ENCODE results near the gene AURKA. TPM values are rescaled to one million over a fixed set of nuclear protein-coding genes. Genes with fewer than 3 reads are reported as not detected.

Gene AURKA
- total and polyA plus RNA-seq, 4 donors, result 0.88 to 41.6 (median 2.7) TPM

DNA sequence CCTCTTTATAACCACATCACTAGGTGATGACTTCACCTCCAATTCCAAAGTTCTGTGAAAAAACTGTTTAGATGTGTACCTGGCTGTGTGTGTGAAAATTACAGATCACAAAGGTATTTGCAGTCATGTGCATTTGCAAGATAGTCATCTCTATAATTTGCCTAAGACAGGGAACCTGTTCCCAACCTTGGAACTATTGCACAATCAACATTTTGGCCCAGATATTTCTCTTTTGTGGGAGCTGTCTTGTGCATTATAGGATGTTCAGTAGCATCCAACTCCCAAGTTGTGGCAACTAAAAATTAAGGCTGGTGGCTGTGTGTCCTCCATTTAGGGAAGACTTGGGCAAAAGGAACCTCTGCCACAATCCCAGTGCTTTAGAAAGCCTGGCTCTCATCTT is 67.2 kb downstream of the AURKA start:
- no peaks in the 10 kb centered on the region for H3K9me3 ChIP-seq (ENCODE audit: control insufficient read depth in 4 of 4, low read length in 3 of 4)
- H3K27ac ChIP-seq (ENCODE audit: low read depth in 1 of 2, low read length in 2 of 2), result no peak overlapping the region
- no peaks in the 10 kb centered on the region for H3K4me1 ChIP-seq (ENCODE audit: control insufficient read depth in 4 of 4, insufficient read depth in 4 of 4, low read length in 3 of 4)
- no peak overlapping the region for H3K9ac ChIP-seq (ENCODE audit: low read depth in 1 of 2, low read length in 2 of 2)
- no peaks in the 10 kb centered on the region for H3K36me3 ChIP-seq (ENCODE audit: control insufficient read depth in 4 of 4, insufficient read depth in 3 of 4, low read depth in 1 of 4, low read length in 3 of 4)
- H3K27me3 ChIP-seq (ENCODE audit: control insufficient read depth in 4 of 4, insufficient read depth in 4 of 4, low read length in 3 of 4), result peaks cover 0 to 3% (median 0%) of the 10 kb centered on the region in 4 donors
- no peak for TF ChIP-seq FOXA2 (IDR thresholded peaks at IDR 0.05)
- TF ChIP-seq JUND (IDR thresholded peaks at IDR 0.05), result no peak
- TF ChIP-seq, protein P1, sequence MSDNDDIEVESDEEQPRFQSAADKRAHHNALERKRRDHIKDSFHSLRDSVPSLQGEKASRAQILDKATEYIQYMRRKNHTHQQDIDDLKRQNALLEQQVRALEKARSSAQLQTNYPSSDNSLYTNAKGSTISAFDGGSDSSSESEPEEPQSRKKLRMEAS (IDR thresholded peaks at IDR 0.05), result no peak
- TF ChIP-seq, protein P2, sequence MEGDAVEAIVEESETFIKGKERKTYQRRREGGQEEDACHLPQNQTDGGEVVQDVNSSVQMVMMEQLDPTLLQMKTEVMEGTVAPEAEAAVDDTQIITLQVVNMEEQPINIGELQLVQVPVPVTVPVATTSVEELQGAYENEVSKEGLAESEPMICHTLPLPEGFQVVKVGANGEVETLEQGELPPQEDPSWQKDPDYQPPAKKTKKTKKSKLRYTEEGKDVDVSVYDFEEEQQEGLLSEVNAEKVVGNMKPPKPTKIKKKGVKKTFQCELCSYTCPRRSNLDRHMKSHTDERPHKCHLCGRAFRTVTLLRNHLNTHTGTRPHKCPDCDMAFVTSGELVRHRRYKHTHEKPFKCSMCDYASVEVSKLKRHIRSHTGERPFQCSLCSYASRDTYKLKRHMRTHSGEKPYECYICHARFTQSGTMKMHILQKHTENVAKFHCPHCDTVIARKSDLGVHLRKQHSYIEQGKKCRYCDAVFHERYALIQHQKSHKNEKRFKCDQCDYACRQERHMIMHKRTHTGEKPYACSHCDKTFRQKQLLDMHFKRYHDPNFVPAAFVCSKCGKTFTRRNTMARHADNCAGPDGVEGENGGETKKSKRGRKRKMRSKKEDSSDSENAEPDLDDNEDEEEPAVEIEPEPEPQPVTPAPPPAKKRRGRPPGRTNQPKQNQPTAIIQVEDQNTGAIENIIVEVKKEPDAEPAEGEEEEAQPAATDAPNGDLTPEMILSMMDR (IDR thresholded peaks at IDR 0.05; ENCODE audit: low read depth, low read length, missing input control), result no peak
- no peak for TF ChIP-seq RAD21 (IDR thresholded peaks at IDR 0.05)
- TF ChIP-seq NR2F2 (IDR thresholded peaks at IDR 0.05), result no peak
- TF ChIP-seq, protein P3, sequence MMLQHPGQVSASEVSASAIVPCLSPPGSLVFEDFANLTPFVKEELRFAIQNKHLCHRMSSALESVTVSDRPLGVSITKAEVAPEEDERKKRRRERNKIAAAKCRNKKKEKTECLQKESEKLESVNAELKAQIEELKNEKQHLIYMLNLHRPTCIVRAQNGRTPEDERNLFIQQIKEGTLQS (IDR thresholded peaks at IDR 0.05), result no peak
- no peak for TF ChIP-seq HNF4A (conservative IDR thresholded peaks at IDR 0.05)
- no peak for TF ChIP-seq RXRA (IDR thresholded peaks at IDR 0.05)
- TF ChIP-seq GABPA (IDR thresholded peaks at IDR 0.05 in 1 of 2, conservative IDR thresholded peaks at IDR 0.05 in 1 of 2), result no peak
- TF ChIP-seq HNF4G (IDR thresholded peaks at IDR 0.05), result no peak
- no peak for TF ChIP-seq YY1 (IDR thresholded peaks at IDR 0.05)
- no peak for TF ChIP-seq ZBTB33 (IDR thresholded peaks at IDR 0.05)
- no peak for TF ChIP-seq TAF1 (conservative IDR thresholded peaks at IDR 0.05)
- TF ChIP-seq FOXA1 (IDR thresholded peaks at IDR 0.05), result no peak
- no peak for DNase-seq (ENCODE audit: low spot score)
- H3K4me3 ChIP-seq (ENCODE audit: low read depth in 1 of 3, low read length in 3 of 3), result no peak overlapping the region

- Histone ChIP-seq H3K9me3 (ENCODE audit: control insufficient read depth in 4 of 4, low read length in 3 of 4) (no peaks in the 10 kb centered on the region), H3K4me3 (ENCODE audit: low read depth in 1 of 3, low read length in 3 of 3) (no peak overlapping the region), H3K27me3 (ENCODE audit: control insufficient read depth in 4 of 4, insufficient read depth in 4 of 4, low read length in 3 of 4) (peaks cover 0 to 3% (median 0%) of the 10 kb centered on the region in 4 donors), H3K9ac (ENCODE audit: low read depth in 1 of 2, low read length in 2 of 2) (no peak overlapping the region), H3K4me1 (ENCODE audit: control insufficient read depth in 4 of 4, insufficient read depth in 4 of 4, low read length in 3 of 4) (no peaks in the 10 kb centered on the region), H3K27ac (ENCODE audit: low read depth in 1 of 2, low read length in 2 of 2) (no peak overlapping the region), H3K36me3 (ENCODE audit: control insufficient read depth in 4 of 4, insufficient read depth in 3 of 4, low read depth in 1 of 4, low read length in 3 of 4) (no peaks in the 10 kb centered on the region)
- no peak for DNase-seq (ENCODE audit: low spot score)
- TF ChIP-seq FOXA2 (IDR thresholded peaks at IDR 0.05) (no peak), TAF1 (conservative IDR thresholded peaks at IDR 0.05) (no peak), ZBTB33 (IDR thresholded peaks at IDR 0.05) (no peak), EGR1 (IDR thresholded peaks at IDR 0.05; ENCODE audit: low read depth in 2 of 2) (no peak), HNF4G (IDR thresholded peaks at IDR 0.05) (no peak), REST (IDR thresholded peaks at IDR 0.05) (no peak), GABPA (IDR thresholded peaks at IDR 0.05 in 1 of 2, conservative IDR thresholded peaks at IDR 0.05 in 1 of 2) (no peak), YY1 (IDR thresholded peaks at IDR 0.05) (no peak), NR2F2 (IDR thresholded peaks at IDR 0.05) (no peak)
- TF ChIP-seq, protein P2 (IDR thresholded peaks at IDR 0.05; ENCODE audit: low read depth, low read length, missing input control), result no peak
- TF ChIP-seq, protein P3 (IDR thresholded peaks at IDR 0.05), result no peak
- 55% methylated on average over 6 of the region's 6 CpGs for WGBS
Measured at GRCh38 chr20:56323656-56324055, 68.4 kb downstream of the AURKA start.

All from liver (tissue), 9 donors.